GM18511 (cell line): ENCODE results near the gene DDIAS.
"Not testable (repeated sequence)": the region's sequence is repeated elsewhere in the genome, so short reads cannot be mapped to it uniquely, and the experiment has no call there.

ENCODE experiments used
- ATAC-seq: cut with Tn5 transposase; IDR thresholded peaks from one replicate; pipeline ENCODE4 v1.9.1; 2021; ENCODE audit warnings: mild to moderate bottlenecking, moderate library complexity; ENCODE audit not compliant: unreplicated experiment

The DDIAS gene

DNA sequence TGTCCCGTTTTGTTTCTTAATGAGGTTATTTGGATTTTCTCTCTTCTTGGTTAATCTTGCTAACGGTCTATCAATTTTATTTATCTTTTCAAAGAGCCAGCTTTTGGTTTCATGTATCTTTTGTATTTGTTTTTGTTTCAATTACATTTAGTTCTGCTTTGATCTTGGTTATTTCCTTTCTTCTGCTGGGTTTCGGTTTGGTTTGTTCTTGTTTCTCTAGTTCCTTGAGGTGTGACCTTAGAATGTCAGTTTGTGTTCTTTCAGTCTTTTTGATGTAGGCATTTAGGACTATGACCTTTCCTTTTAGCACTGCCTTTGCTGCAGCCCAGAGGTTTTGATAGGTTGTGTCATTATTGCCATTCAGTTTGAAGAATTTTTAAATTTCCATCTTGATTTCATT lies 18.7 kb downstream of the DDIAS start:
- not testable (repeated sequence) for ATAC-seq

DNA sequence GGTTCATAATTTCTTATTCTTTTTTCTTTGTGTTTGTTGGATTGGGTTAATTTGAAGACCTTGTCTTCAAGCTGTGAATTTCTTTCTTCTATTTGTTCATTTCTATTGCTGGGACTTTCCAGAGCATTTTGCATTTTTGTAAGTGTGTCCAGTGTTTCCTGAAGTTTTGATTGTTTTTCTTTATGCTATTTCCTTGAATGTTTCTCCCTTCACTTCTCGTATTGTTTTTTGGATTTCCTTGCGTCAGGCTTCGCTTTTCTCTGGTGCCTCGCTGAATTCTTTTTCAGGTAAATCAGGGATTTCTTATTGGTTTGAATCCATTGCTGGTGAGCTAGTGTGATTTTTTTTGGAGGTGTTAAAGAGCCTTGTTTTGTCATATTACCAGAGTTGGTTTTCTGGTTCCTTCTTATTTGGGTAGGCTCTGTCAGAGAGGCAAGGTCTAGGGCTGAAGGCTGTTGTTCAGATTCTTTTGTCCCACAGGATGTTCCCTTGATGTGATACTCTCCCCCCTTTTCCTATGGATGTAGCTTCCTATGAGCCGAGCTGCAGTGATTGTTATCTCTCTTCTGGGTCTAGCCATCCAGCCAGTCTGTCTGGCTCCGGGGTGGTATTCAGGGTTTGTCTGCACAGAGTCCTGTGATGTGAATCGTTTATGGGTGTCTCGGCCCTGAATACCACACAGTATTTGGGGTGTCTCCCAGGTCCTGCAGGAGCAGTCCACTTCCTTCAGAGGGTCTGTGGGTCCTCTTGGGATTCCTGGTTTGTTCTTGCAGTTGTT lies 21.0 kb downstream of the DDIAS start:
- ATAC-seq, result not testable (repeated sequence)

DNA sequence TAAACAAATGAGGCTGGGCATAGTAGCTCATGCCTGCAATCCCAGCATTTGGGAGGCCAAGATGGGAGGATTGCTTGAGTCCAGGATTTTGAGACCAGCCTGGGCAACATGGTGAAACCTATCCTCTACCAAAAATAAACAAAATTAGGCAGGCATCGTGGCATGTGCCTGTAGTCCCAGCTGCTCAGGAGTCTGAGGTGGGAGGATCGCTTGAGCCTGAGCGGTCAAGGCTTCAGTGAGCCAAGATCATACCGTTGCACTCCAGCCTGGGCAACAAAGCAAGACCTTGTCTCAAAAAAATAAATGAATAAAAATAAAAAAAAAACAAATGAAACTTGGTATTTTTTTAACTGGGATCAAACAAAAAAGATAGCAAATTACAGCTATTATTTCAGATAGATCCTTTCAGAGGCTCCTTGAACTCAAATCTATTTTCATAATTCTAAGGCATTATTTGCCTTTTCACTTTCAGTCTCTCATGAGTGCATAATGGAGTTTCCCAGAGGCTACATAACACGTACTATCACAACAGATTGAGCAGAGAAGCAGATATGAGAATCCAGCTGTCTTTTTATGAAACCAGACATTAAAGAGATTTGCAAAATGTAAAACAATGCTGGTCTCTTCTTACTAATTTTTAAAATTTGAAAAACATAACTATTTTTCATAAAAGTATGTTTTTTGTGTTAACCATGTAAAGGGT lies 23.1 kb downstream of the DDIAS start:
- ATAC-seq, result no peak

DNA sequence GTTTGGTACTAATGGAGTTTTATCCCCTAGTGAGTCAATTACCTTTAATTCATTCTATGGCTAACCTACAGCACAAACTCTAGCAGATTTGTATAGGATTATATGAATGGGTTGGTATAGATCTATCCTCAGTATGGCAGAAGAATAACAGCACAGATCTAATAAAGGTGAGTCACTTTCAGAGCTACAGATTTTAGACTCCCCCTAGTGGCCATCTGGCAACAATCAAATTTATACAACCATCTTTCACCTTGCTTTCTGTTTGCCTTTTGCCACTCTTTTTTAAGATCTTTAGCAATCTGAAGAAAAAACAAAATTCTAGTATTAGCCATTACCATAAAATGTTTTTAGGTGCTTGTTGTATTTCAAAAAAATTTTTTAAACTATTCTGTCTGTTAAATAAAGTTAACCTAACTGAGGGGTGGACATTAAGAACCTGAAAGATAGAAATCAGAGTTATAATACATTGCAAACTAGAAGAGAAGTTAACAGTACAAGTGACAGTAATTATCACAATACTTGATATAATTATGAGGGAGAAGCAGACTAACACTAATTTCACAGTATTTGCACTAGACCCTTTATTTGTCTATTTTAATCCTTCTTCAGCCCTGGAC lies 25.8 kb downstream of the DDIAS start:
- peak; percentile 71 for ATAC-seq

DNA sequence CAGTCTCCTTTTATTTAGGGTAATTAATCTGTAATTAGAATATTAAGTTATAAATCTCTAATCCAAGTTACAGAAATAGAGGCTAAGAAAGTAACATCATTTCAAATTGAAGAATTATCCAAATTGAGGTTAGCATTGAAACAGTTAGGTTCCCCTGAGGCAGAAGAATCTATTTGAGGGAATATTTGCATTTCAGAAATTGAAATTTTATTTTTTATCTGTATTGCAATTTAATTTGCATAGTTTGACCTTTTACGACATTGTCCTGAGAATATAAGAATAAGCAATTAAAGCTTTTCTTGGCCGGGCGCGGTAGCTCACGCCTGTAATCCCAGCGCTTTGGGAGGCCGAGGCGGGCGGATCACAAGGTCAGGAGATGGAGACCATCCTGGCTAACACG lies 27.6 kb downstream of the DDIAS start:
- ATAC-seq, result no peak

DNA sequence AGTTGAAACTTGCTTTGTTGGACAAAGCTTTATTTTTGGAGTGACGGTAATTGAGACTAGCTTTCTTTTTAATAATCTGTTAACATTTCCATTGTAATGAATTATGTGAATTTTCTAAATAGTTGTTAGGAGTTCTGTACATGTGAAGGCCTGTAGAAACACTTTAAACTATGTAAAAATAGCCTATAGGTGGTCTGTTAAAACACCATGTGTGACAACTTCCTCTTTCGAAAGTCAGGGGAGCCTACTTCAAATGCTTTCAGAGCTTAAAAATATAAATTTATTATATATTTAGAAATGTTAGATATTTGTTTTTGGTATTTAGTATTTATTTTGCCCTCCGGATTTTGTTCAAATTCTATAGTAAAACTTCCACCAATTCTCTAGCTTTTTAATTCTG lies 28.7 kb downstream of the DDIAS start:
- peak; percentile 67 for ATAC-seq

DNA sequence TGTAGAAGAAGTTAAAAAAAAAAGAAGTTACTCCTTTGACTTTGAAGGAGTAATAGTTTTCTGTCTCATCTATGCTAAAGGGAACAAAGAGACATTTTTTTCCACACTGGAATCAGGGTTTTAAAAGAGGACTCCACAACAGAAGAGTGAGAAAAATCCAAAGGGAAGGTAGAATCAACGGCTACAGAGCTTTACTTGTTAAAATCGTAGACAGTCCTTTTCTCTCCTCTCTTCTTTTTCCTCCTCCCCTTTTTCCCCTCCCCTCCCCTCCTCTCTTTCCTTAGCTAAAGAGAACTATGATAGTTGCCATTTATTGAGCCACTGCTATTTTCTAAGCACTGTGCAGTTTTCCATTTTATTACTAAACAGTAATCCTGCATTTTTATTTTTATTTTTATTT lies 29.2 kb downstream of the DDIAS start:
- ATAC-seq, result no peak

DNA sequence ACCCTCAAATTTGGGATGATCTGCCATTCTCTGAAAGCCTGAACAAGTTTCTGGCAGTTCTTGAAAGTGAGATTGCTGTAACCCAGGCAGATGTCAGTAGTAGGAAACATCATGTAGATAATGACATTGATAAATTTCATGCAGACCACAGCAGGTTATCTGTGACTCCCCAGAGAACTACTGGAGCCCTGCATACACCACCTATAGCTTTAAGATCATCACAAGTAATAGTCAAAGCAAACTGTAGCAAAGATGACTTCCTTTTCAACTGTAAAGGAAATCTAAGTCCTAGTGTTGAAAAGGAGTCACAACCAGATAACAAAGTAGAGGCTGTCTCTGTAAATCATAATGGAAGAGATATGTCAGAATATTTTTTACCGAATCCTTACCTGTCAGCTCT lies 31.0 kb downstream of the DDIAS start:
- no peak for ATAC-seq

DNA sequence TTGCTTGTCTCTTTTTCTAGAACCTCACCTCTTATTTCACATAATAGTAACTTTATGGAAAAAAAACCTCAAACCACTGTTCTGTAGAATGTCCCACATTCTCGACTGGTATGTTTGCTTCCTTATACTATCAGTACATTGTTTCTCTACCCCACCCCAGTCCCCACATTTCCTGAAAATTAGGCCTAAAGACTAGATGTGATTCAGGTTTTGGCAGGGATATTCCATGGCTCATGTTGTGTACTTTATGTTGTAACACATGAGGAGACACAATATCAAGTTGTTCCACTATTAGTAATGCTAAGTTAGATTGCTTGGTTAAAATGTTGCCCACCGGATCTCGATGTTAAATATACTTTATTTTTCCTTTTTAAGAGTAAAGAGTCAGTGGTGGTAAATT lies 34.7 kb downstream of the DDIAS start:
- ATAC-seq, result no peak

DNA sequence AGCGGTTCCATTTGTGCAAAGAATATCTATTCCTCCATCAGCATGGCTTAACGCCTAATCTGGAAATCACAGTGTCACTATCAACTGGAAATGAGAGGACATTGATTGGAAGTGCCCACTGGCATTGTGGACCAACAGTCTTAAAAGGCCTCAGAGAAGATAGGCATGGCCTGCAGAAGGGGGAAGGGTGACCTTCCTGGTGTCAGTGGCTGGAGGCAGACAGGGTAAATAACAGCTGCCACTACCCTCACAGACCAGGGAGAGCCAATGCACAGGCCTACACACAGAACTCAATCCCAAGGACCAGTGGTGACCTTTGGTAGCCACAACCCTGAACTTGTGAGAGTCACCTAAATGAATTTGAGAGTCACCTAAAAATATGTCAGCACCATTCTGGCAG lies 36.0 kb downstream of the DDIAS start:
- no peak for ATAC-seq

DNA sequence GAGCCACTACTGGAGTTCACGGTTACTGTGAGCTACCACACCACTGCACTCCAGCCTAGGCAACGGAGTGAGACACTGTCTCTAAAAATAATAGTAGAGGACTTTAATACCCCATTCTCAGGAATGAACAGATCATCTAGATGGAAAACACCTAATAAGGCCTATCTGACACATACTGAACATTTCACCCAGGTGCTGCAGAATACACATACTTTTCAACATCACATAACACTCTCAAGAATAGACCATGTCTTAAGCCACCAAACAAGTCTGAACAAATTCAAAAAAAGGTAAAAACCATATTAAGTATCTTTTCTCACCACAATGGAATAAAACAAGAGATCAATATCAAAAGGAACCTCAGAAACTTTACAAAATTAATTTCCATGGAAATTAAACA lies 37.9 kb downstream of the DDIAS start:
- no peak for ATAC-seq

DNA sequence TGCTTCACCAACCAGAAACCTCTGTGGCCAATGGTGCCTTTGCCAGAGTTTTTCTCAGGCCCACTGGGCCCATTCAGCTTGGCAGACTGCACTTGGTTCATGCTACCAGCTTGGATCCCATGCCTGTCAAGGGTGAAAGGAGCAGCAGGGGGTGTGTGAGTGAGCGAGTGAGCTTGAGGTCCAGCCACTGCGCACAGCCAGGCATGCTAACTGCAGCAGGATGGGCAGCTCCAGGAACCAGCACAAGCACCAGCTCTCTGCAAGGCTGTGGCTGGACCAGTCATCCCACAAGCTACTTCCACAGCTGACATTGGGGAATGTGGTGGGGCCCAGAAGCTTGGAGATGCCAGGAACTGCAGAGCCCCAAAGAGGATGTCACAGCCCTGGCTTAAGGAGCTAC lies 40.8 kb downstream of the DDIAS start:
- ATAC-seq, result no peak

DNA sequence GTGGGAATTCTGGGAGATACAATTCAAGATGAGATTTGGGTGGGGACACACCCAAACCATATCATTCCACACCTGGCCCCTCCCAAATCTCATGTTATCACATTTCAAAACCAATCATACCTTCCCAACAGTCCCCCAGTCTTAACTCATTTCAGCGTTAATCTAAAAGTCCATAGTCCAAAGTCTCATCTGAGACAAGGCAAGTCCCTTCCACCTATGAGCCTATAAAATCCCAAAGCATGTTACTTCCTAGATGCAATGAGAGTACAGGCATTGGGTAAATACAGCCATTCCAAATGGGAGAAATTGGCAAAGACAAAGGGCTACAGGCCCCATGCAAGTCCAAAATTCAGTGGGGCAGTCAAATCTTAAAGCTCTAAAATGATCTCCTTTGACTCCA lies 41.9 kb downstream of the DDIAS start:
- not testable (repeated sequence) for ATAC-seq

DNA sequence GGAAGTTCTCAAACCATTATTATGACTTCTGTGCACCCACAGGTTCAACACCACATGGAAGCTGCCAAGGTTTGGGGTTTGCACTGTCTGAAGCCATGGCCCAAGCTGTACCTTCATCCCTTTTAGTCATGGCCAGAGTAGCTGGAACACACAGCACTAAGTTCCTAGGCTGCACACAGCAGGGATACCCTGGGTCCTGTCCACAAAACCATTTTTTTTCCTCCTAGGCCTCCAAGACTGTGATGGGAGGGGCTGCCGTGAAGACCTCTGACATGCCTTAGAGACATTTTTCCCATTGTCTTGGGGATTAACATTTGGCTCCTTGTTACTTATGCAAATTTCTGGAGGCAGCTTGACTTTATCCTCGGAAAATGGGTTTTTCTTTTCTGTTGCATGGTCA lies 42.7 kb downstream of the DDIAS start:
- no peak for ATAC-seq

DNA sequence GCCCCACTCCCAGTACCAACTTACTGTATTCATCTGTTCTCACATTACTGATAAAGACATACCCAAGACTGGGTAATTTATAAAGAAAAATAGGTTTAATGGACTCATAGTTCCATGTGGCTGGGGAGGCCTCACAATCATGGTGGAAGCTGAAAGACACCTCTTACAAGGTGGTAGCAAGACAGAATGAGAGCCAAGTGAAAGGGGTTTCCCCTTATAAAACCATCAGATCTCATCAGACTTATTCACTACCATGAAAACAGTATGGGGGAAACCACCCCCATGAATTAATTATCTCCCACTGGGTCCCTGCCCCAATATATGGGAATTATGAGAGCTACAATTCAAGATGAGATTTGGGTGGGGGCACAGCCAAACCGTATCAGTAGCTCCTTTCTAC lies 43.5 kb downstream of the DDIAS start:
- ATAC-seq, result not testable (repeated sequence)

DNA sequence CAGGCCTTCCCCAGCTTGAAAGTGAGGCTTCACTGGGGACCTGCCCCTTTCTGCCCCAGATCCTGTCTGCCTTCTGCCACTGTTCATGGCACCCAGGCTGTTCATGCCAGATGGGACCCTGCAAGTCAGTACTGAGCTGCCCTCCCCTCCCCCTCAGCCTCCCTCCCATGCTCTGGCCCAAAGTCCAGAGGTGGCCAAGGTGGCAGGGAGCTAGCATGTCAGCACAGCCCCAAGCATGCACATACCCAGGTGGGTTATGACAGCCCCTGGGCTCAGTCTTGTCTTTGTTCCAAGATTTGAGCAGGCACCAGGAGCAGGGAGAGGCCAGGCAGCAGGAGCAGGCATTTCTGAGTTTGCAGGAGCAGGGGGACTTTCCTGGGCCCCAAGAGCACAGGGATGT lies 44.1 kb downstream of the DDIAS start:
- no peak for ATAC-seq

DNA sequence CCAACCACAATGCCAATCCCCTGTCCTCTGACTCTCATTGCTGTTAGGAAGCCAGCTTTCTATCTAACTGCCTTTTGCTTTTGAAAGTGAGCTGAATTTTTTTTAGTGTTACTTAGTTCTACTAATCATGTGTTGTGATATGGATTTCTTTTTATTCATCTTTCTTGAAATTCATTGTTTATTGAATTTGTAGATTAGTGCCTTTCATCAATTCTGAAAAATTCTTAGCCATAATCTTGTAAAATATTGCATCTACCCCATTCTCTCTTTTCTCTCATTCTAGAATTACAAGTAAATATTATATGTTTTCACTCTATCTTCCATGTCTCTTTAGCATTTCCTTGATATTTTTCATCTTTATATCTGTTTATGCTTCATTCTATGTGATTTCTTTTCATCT lies 47.8 kb downstream of the DDIAS start:
- no peak for ATAC-seq

DNA sequence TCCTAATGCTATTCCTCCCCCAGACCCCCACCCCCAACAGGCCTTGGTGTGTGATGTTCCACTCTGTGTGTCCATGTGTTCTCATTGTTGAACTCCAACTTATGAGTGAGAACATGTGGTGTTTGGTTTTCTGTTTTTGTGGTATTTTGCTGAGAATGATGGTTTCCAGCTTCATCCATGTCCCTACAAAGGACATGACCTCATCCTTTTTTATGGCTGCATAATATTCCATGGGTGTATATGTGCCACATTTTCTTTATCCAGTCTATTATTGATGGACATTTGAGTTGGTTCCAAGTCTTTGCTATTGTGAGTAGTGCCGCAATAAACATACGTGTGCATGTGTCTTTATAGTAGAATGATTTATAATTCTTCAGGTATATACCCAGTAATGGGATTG lies 49.0 kb downstream of the DDIAS start:
- ATAC-seq, result not testable (repeated sequence)

DNA sequence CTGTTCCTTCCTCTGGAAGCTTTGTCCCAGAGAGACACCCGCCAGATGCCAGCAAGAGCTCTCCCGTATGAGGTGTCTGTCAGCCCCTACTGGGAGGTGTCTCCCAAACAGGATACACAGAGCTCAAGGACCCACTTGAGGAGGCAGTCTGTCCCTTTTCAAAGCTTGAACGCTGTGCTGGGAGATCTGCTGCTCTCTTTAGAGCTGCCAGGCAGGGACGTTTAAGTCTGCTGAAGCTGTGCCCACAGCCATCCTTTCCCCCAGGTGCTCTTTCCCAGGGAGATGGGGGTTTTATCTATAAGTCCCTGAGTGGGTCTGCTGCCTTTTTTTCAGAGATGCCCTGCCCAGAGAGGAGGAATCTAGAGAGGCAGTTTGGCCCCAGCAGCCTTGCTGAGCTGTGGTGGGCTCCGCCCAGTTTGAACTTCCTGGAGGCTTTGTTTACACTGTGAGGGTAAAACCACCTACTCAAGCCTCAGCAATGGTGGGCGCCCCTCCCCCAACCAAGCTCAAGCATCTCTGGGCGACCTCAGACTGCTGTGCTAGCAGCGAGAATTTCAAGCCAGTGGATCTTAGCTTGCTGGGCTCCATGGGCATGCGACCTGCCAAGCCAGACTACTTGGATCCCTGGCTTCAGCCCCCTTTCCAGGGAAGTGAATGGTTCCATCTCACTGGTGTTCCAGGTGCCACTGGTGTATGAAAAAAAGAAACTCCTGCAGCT lies 54.4 kb downstream of the DDIAS start:
- not testable (repeated sequence) for ATAC-seq

DNA sequence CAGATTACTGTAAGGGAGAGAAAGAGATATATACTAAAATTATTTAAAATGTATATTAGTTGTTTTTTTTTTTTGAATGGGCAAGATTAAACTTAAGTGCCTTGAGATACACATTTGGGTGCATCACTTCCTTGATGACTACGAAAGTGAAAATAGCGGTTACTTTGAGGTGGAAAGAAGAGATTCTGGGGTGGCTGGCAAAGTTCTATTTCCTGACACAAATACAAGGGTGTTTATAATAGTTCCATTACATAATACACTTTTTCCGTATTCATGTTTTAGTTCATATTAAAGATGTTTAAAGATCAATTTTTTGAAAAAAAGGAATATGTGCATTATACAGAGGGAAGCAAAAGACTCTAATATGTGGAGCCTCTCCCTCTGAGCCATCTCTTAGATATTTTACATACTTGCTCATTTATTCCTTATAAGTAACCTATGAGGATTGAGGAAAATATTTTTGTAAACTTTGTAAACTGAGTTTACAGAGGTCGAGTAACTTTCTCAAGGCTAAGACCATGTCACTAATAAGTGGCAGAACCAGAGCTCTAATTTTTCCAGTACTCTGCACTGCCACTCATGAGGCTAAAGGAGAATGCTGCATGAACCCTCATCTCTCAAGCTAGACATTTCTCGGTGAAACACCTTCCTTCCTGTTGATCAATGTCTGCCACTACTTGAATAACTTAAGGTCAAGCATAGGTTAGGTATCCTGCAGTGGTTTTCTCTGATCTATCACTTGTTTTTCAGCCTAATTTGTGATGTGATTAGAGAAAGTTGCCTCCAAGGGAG lies 58.6 kb downstream of the DDIAS start:
- ATAC-seq, result peak; percentile 95

DNA sequence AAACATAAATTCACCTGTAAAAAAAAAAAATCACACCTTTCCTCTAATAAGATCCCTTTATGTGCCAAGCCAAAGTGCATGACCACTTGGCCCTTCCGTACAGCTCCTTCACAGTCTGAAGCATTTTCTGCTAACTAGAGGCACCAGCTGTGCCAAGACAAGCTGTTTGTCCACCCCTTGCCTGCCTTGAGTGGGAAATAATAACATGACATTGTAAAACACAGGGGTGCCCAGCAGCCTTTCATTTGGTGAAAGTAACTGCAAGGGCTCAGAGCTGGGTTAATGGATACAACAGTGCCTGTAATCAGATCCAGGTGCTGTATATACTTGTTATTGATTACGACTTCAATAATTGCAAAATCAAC lies 59.2 kb downstream of the DDIAS start:
- ATAC-seq, result peak; percentile 28
